GM12892 (cell line): ENCODE measurements around the gene ZNF619.

ENCODE experiments used
- DNase-seq: peaks from one replicate; pipeline ENCODE4 v3.0.0; 2011; ENCODE audit not compliant: insufficient read length
- FAIRE-seq: peaks from 2 replicates; lab custom pipeline; 2011; peaks lifted over from hg19 to GRCh38; lab: Jason Lieb, UNC
- POLR2A ChIP-seq: IDR thresholded peaks from 2 replicates; pipeline ENCODE4 v1.6.1; 2011; ENCODE audit warnings: low read depth, low read length, control low read depth
- POLR2AphosphoS5 ChIP-seq: IDR thresholded peaks from 2 replicates; pipeline ENCODE4 v1.6.1; 2011; ENCODE audit warnings: low read depth, low read length, control low read depth
- TAF1 ChIP-seq: IDR thresholded peaks from 2 replicates; pipeline ENCODE4 v1.6.1; 2011; ENCODE audit warnings: low read depth, mild to moderate bottlenecking, control low read depth, low read length, borderline replicate concordance

Gene ZNF619

GRCh38 chr3:40518067-40518466 lies 41.1 kb downstream of the ZNF619 start:
- TF ChIP-seq POLR2AphosphoS5 (no peak), POLR2A (no peak), TAF1 (no peak)
- DNase-seq = no peak
- no peak for FAIRE-seq

GRCh38 chr3:40518848-40519247 lies 41.9 kb downstream of the ZNF619 start:
- FAIRE-seq = no peak
- DNase-seq = no peak
- TF ChIP-seq TAF1 = no peak
- no peak for TF ChIP-seq POLR2A
- no peak for TF ChIP-seq POLR2AphosphoS5

GRCh38 chr3:40521254-40521653 lies 44.3 kb downstream of the ZNF619 start:
- no peak for FAIRE-seq
- TF ChIP-seq POLR2AphosphoS5 = no peak
- TF ChIP-seq POLR2A = no peak
- no peak for TF ChIP-seq TAF1
- DNase-seq = no peak

GRCh38 chr3:40523781-40524180 lies 46.9 kb downstream of the ZNF619 start:
- DNase-seq = no peak
- TF ChIP-seq POLR2AphosphoS5 (no peak), POLR2A (no peak), TAF1 (no peak)
- no peak for FAIRE-seq

- DNase-seq (no peak), FAIRE-seq (no peak)
- TF ChIP-seq POLR2AphosphoS5 (no peak), POLR2A (no peak), TAF1 (no peak)
Observed at GRCh38 chr3:40524222-40524567, 47.3 kb downstream of the ZNF619 start.

- peak; percentile 87 for DNase-seq
- FAIRE-seq = peak; percentile 92
- TF ChIP-seq POLR2AphosphoS5 = peak; percentile 89
- peak; percentile 88; the same call in 1 of the 2 replicates for TF ChIP-seq TAF1
- TF ChIP-seq POLR2A = peak; percentile 96
Observed at GRCh38 chr3:40524568-40525285, 47.8 kb downstream of the ZNF619 start, which contains the start of gene ZNF621. Gene ZNF621, plus strand, starts transcription at chr3:40524960. Its CDS starts 881 bp downstream, at chr3:40525841.

- no peak for FAIRE-seq
- TF ChIP-seq POLR2A (no peak), POLR2AphosphoS5 (no peak), TAF1 (no peak)
- no peak for DNase-seq
Observed at GRCh38 chr3:40528426-40528825, 51.5 kb downstream of the ZNF619 start.

GRCh38 chr3:40532252-40532651 lies 55.3 kb downstream of the ZNF619 start:
- TF ChIP-seq POLR2AphosphoS5 (no peak), POLR2A (no peak), TAF1 (no peak)
- FAIRE-seq = no peak
- no peak for DNase-seq

GRCh38 chr3:40534283-40534682 lies 57.4 kb downstream of the ZNF619 start:
- FAIRE-seq = no peak
- no peak for TF ChIP-seq TAF1
- no peak for TF ChIP-seq POLR2AphosphoS5
- no peak for TF ChIP-seq POLR2A
- no peak for DNase-seq
